GM21515 (cell line): ENCODE measurements around the gene BDNF.
"Not testable (repeated sequence)": the region's sequence is repeated elsewhere in the genome, so short reads cannot be mapped to it uniquely, and the experiment has no call there.

Source experiments
- ATAC-seq: cut with Tn5 transposase; IDR thresholded peaks from one replicate; pipeline ENCODE4 v1.9.1; 2021; ENCODE audit not compliant: unreplicated experiment

The BDNF gene

GRCh38 chr11:27700351-27701301 lies at the start of gene BDNF:
Gene BDNF, minus strand, starts transcription at chr11:27700455. Its CDS starts 41,891 bp downstream, at chr11:27658564.
- no peak for ATAC-seq

DNA sequence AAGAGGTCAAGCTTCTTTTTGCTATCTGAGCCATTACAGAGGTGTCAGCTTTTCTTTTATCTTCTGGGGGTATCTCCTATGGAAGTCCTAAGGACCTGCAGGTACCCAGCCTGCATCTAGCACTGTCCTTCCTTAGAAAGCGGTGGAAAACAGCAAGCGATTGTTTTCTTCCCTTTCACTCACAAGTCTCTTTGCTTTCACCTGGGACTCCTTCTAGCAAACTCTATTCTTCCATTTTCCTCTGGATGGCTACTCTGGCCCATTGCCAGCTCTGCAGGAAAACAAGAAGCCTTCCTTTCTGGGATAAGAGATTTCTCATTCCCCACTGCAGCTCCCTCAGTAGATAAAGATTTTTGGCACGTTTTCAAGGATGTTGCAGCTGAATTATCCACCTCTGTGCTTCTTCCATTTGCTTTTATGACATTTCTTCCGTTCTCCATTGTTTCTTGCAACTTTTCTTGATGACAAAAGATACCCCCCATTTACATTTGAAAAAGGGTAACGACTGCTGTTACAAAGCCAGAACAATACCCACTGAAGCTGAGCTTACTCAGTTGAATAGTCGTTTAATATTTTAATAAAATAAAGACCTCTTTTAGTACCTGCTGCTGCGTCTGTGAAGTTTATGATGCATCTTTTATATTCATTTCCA lies 40.2 kb upstream of the BDNF start:
- ATAC-seq: no peak

DNA sequence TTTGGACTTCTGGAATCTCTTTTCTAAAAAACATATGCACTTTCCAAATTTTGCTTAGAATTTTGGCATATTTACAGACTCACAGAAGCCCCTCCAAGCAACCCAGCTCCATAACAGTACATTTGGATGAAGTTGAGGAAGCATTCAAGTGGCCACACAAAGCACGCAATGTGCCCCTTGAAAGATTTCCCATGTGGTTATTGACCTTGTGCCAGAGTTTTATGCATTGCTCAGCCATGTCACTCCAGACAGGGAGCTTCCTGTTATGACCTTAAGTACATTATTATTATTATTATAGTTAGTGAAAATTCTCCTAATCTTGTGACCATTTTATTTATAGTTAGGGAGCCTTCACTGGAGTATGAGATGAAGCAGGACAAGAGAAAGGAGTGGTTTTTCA lies 35.0 kb upstream of the BDNF start:
- no peak for ATAC-seq

DNA sequence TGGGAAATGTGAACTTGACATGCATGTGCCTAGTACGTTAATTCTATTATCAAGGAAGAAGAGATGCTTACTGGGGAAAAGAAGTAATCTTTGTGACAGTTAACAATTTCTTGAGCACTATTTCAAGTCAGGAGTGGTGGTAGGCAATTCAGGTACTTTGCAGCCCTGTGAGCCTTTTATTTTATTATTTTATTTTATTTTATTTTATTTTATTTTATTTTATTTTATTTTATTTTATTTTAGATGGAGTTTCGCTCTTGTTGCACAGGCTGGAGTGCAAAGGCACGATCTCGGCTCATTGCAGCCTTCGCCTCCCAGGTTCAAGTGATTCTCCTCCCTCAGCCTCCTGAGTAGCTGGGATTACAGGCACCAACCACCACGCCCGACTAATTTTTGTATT lies 31.5 kb upstream of the BDNF start:
- not testable (repeated sequence) for ATAC-seq

DNA sequence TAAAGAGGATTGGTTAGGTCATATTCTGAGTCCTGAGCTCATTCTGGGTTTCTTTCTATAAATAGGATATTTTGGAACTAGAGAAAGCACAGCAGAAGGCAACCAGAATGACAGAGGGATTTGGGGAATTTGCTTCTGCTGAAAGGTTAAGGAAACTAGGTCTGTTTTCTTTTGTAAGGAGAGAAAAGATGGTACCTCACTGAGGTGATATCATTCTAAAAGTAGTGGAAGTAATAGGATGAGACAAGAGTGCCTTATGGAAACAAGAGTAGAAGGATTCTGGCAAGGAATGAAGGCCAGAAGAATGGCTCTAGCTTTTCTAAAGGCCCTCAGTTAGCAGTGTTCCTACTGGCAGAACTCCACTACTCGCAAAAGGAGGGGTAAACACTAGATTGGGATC lies 26.7 kb upstream of the BDNF start:
- ATAC-seq: no peak

DNA sequence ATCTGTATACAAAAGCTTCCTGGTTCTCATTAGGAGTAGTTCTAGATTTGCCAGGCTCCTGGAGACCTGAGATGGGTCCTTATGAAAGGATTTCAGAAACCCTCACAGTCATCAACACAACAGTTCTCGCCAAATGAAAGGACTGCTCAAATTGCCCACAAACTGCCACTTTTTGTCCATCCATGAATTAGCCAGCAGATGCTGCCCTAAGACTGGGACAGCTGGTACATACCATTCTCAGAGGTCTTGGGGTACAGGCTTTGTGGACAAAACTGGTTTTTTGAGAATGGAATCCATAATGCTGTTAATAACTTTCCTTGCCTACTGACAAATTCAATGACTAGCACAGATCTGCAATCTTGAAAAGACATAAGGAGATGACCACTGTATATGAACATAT lies 23.4 kb upstream of the BDNF start:
- ATAC-seq: no peak

DNA sequence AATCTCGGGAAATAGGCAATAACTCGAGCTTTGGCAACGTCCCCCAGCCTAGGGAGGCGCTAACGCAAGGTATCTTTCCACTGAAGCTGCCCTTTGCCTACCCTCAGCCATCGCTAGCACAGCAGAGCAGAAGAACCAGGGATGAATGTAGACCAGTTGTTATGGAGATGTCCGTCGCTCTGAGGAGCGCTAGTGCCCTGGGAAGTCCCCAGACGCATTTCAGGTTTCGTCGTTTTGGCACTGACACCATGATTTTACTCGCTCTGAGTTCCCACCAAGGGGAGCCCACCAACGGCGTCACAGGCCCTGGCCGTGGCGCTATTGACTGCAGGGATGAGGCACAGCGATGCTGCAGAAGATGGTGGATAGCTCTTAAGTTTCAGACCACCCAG lies 22.7 kb upstream of the BDNF start:
- ATAC-seq: no peak

DNA sequence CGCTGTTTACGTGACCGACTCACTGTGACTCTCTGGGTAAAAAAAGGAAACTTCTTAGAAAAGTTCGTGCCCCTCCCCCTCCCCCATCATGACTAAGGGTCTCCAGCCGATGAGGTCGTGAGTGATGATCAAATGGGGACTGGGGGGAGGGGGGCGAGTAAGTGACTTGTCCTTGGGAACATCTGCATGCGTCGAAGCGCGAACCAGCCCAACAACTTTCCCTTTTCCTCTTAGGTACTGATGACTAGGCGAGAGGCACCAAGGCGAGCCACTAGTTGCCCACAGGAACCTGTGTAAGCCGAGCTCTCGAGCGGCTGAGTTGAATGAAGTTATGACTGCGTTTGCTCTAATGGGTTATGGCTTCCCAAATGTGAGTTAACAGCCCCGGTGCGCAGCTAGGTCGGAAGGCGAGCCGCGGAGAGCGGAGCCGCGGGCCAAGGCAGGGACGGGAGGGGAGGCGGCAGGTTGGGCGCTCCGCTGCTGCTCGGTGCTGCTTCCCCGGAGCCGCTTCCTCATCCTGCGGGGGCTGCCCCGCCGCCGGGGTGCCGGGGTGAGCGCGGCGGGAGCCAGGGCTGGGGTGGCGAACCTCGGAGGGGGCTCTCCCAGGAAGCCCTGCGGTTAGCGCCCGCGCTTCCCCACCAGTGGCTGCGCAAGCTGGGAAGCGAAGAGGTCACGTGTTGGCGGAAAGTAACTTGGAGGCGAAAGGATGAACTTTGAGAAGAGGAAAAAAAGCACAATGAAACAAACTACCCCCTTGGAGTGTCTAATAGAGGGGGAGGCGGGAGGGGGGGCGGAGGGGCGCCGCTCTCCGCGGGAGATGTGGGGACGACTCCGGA lies 22.1 kb upstream of the BDNF start:
- ATAC-seq: no peak

DNA sequence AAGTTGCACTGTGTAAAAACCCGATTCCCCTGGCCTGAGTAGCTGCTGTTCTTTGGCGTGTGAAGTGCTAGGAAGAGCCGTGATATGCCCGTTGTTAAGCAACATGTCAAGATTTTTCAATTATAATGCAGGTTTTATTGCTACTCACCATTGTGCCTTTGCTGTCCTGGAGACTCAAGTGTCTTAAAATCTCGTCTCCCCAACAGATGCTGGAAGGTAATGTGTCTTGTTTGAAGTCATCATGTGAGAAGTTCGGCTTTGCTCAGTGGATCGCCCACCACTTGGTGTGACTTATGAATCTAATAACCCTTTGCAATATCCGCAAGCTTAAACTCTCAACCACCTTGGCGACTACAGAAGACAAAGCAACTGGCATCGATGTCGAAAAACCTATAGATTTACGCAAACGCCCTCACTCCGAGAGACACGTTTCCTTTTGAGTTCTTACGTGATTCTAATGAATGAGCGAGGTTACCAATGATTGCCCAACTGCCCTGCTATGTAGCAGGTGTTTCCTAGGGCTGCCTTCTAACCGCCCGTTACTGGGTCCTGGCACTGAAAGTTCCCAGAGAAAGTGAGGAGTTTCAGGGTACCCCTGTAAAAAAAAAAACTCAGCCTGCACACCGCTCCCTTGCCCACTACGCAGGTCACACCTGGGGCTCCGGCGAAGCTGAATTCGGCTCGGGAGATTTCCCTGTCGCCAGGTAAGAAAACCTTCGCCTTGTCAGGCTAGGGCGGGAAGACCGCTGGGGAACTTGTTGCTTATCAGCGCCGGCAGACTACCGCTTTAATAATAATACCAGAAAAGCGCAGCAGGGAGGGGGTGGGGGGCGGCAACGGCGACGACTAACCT lies 21.2 kb upstream of the BDNF start:
- ATAC-seq: no peak

DNA sequence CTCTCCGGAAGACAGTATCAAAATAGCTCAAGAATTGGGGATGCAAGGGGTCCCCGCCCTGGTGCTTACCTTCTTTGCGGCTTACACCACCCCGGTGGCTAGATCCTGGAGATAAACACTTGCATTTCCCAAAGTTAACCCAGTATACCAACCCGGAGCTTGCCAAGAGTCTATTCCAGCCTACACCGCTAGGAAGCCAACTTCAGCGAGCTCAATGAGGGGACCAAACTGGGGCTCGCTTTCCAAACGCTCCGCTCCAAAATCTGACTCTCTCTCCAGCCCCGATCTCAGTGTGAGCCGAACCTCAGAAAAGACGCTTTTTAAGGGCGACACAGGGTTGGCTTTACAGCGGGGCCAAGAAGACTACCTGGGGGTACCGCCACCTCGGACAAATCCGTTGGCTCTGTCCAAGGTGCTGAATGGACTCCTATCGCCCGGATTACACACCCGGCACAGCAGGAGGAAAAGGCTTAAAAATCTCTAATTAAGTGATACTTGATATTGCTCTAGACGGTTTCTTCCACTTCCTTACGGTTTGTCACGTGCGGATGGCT lies 20.1 kb upstream of the BDNF start:
- no peak for ATAC-seq

DNA sequence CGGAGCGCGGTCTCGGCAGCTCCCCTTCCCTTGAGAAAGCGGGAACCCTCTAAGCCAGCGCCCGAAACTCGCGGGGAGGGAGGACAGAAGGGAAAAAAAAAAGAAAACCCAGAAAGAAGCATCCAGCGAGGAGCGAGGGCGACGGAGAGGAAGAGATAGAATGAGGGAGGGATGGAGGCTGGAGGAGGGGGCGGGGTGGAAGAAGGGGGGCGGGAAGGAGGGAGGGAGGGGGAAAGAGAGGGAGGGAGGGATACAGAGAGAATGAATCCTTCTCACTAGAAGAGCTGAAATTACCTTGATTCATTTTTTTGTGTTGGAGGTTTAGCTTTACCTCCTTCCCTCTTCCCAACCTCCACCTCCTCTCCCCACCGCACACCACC lies 19.3 kb upstream of the BDNF start:
- ATAC-seq: no peak

DNA sequence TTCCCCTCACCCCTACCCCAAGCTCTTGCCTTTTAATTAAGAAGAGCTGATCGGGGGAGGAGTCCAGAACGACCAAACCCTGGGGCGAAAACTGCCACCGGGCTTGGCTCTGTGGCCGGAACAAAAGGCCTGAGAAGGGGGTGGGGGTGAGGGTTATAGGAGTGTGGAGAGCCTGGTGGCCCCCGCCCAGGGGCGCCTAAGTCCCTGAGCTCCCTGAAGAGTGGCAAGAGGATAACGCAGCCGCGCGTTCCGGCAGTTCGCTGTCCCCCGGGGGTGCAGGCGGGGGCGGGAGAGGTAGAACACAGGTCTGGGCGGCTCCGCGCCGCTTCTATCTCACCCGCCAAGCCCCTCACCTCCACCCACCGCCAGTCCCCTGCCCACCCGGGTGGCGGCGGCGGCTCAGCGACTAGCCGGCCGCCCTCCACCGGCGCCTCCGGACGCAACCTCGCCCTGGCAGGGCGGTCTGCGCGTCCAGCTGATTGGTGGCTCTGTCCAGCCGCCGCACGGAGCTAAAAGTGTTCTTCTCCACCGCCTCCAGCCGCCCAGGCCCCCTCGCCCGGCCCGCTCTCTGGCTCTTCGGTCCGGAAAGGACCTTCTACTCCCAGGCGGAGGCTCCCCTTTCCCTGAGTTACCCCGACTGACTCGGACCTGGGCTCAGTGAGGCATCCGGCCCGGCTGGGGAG lies 18.7 kb upstream of the BDNF start:
- no peak for ATAC-seq

DNA sequence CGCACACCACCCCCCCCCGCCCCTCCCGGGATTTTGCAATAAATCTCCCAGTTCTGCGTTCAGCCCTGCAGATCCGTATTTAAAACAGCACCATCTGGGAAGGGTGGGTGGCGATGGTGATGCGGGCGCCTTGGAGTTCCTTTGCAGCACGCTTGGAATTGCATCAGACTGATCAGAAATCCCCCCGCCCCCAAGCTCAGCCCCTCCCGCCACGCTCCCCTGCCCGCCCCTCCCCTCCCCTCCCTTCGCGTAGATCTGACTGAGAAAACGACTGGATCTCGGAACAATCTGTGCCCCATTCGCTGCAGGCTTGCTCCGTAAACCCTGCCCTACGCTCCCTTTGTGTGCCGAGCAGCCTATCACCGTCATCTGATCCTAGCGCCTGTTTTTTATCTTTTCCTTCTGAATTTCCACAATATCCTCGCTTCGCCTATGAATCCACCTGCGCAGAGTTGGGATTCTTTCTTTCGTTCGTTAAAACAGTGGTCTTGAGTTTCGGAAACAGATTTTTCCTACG lies 18.1 kb upstream of the BDNF start:
- ATAC-seq: no peak

GRCh38 chr11:27717801-27718229 lies 17.6 kb upstream of the BDNF start:
- ATAC-seq: no peak

- ATAC-seq: no peak
Measured at GRCh38 chr11:27717377-27717776, 17.1 kb upstream of the BDNF start.

- ATAC-seq: no peak
Measured at GRCh38 chr11:27716835-27717234, 16.6 kb upstream of the BDNF start.

DNA sequence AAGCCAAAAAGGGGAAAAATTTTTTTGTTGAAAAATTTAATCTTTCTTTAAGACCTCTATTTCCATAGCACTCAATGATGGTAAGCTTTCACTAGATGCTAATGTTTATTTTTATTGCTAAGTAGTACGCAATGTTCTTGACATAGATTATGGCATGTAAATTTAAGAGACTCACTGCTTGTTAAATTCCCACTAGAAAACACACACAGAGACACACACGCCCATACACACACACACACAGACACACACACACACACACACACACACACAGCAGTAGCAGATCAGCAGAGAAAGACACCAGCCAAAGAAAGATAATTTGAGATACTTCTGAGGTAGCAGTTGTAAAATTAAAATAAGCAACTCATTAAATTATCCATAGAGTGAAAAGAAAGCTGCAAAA lies 16.0 kb upstream of the BDNF start:
- no peak for ATAC-seq

GRCh38 chr11:27711725-27712124 lies 11.5 kb upstream of the BDNF start:
- no peak for ATAC-seq

- ATAC-seq: no peak
Measured at GRCh38 chr11:27710536-27710935, 10.3 kb upstream of the BDNF start.
